Ascending aorta (tissue), 2 donors: ENCODE measurements around the gene B3GAT2. TPM values are rescaled to one million over a fixed set of nuclear protein-coding genes. Genes with fewer than 3 reads are reported as not detected.

Experiments
- DNase-seq, 2 donors: peaks; one replicate each; pipeline ENCODE4 v3.0.0-alpha.2; 2019; ENCODE audit warnings: low spot score in 2 of 2
- H3K27ac ChIP-seq, 2 donors: fragments of 200-600 bp; sonication (generic); one replicate each; pipeline ENCODE4 v1.5.1; 2016 to 2017; ENCODE audit warnings: mild to moderate bottlenecking in 1 of 2
- H3K27me3 ChIP-seq: fragments of 200-600 bp; sonication (generic); one replicate; pipeline ENCODE4 v1.5.1; 2017
- H3K36me3 ChIP-seq, 2 donors: fragments of 200-600 bp; sonication (generic); one replicate each; pipeline ENCODE4 v1.5.1; 2016
- H3K4me1 ChIP-seq, 2 donors: fragments of 200-600 bp; sonication (generic); one replicate each; pipeline ENCODE4 v1.5.1; 2016 to 2017; ENCODE audit warnings: mild to moderate bottlenecking in 1 of 2
- H3K4me3 ChIP-seq, 2 donors: fragments of 200-600 bp; sonication (generic); one replicate each; pipeline ENCODE4 v1.5.1; 2016 to 2017; ENCODE audit warnings: mild to moderate bottlenecking in 1 of 2
- H3K9me3 ChIP-seq, 2 donors: fragments of 200-600 bp; sonication (generic); one replicate each; pipeline ENCODE4 v1.5.1; 2016
- CTCF ChIP-seq, 3 experiments: fragments of 200-600 bp in 2 of 3; fragments of 450-650 bp in 1 of 3; sonication (generic) in 2 of 3; IDR thresholded peaks; one replicate each; pipeline ENCODE4 v1.5.1; 2016 to 2019; ENCODE audit warnings: antibody characterized with exemption in 3 of 3, mild to moderate bottlenecking in 1 of 3, moderate library complexity in 1 of 3
- intact Hi-C: fragments of 100-400 bp; cut with DNase I; formaldehyde crosslinking; loops from one replicate; pipeline ENCODE4 v1.15.1; 2023
- total RNA-seq: library from RNA; depleted of rRNA; stranded (reverse); fragments of >200 nt; gene quantifications from one replicate; pipeline ENCODE4 v1.1.0, GENCODE V29; 2016

The B3GAT2 gene
- total RNA-seq, 1 donor from 2014 or later, result not detected

DNA sequence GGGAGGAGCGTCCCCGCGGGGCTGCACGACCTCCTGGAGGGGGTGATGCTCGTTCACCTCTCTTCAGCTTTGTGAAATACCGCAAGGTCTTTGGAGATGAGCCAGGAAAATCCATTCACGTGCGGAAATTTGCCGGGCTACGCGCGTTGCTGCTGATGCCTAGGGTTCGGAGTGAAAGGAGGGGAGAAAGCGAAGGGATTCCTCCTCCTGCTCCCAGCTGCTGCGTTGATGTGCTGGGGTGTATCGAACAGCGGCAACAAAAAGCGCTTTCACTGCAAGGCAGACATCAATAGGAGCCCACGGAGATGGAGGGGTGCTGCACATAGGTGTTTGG lies 391 bp upstream of the B3GAT2 start:
- TF ChIP-seq CTCF (IDR thresholded peaks at IDR 0.05), result no peak
- DNase-seq, result no peak
- intact Hi-C loops, result no loop called here
- H3K27ac ChIP-seq, result no peak overlapping the region
- peaks cover 0 to 13% of the 10 kb centered on the region in 2 donors for H3K4me1 ChIP-seq
- no peaks in the 10 kb centered on the region for H3K9me3 ChIP-seq
- H3K27me3 ChIP-seq, result no peaks in the 10 kb centered on the region
- peak overlapping the region; percentile 70 to 71 for H3K4me3 ChIP-seq
- no peaks in the 10 kb centered on the region for H3K36me3 ChIP-seq

GRCh38 chr6:70956191-70956450 lies 739 bp downstream of the B3GAT2 start:
- H3K4me3 ChIP-seq, result peak overlapping the region; percentile 70 to 71
- TF ChIP-seq CTCF (IDR thresholded peaks at IDR 0.05), result no peak
- H3K27me3 ChIP-seq, result no peaks in the 10 kb centered on the region
- no peak for DNase-seq
- intact Hi-C loops, result no loop called here
- peaks cover 0 to 13% of the 10 kb centered on the region in 2 donors for H3K4me1 ChIP-seq
- H3K36me3 ChIP-seq, result no peaks in the 10 kb centered on the region
- no peaks in the 10 kb centered on the region for H3K9me3 ChIP-seq
- no peak overlapping the region for H3K27ac ChIP-seq

GRCh38 chr6:70955441-70956190 lies 1.2 kb downstream of the B3GAT2 start:
- no peaks in the 10 kb centered on the region for H3K9me3 ChIP-seq
- H3K4me3 ChIP-seq, result peak overlapping the region; percentile 70 to 71
- no peak overlapping the region for H3K27ac ChIP-seq
- intact Hi-C loops, result no loop called here
- peak; percentile 60 to 86 (median 71) for TF ChIP-seq CTCF (IDR thresholded peaks at IDR 0.05)
- DNase-seq, result peak in 1 of 2 donors; percentile 85
- peaks cover 0 to 13% of the 10 kb centered on the region in 2 donors for H3K4me1 ChIP-seq
- H3K36me3 ChIP-seq, result no peaks in the 10 kb centered on the region
- H3K27me3 ChIP-seq, result no peaks in the 10 kb centered on the region

- Histone ChIP-seq H3K4me3 (no peak overlapping the region), H3K9me3 (no peaks in the 10 kb centered on the region), H3K36me3 (no peaks in the 10 kb centered on the region), H3K27ac (no peak overlapping the region), H3K27me3 (no peaks in the 10 kb centered on the region), H3K4me1 (peaks cover 0 to 13% of the 10 kb centered on the region in 2 donors)
- no peak for TF ChIP-seq CTCF (IDR thresholded peaks at IDR 0.05)
- intact Hi-C loops, result no loop called here
- DNase-seq, result no peak
Observed at GRCh38 chr6:70954750-70955149, 2.1 kb downstream of the B3GAT2 start.

DNA sequence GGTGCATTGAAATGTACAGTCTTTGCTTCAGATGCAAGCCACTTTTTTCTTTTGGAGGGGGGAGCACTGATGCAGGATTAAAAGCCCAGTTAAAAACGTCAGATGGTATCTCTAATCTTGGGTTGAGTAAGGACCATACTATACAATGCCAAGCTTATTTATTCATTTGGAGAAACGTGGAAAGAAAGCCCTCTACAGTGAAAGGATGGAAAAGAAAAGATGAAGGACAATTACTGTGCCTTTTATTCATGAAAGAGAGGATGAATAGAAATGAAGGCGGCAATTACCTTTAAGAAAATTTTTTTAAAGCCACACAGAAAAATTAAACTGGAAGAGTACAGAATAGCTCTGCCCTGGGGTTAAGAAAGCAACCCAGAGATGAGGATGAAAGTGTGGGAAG lies 2.7 kb downstream of the B3GAT2 start:
- peaks cover 0 to 13% of the 10 kb centered on the region in 2 donors for H3K4me1 ChIP-seq
- H3K27ac ChIP-seq, result no peak overlapping the region
- H3K9me3 ChIP-seq, result no peaks in the 10 kb centered on the region
- DNase-seq, result no peak
- intact Hi-C loops, result no loop called here
- no peak for TF ChIP-seq CTCF (IDR thresholded peaks at IDR 0.05)
- no peaks in the 10 kb centered on the region for H3K27me3 ChIP-seq
- H3K36me3 ChIP-seq, result no peaks in the 10 kb centered on the region
- no peak overlapping the region for H3K4me3 ChIP-seq
